Gastrocnemius medialis (tissue), 4 donors: ENCODE measurements around the gene MCEE.

Experiments
- POLR2A ChIP-seq, 2 donors: fragments of 450-650 bp; IDR thresholded peaks; one replicate each; pipeline ENCODE4 v1.6.1; 2017; ENCODE audit warnings: antibody characterized with exemption in 2 of 2, mild to moderate bottlenecking in 2 of 2, moderate library complexity in 2 of 2
- TF ChIP-seq, protein P1 (sequence below), 5 experiments: fragments of 450-650 bp in 3 of 5; fragments of 200-600 bp in 2 of 5; sonication (generic) in 2 of 5; IDR thresholded peaks in 4 of 5; conservative IDR thresholded peaks in 1 of 5; 1 replicate in 4 of 5; 2 replicates in 1 of 5; pipeline ENCODE4 v1.5.1; 2016 to 2019; ENCODE audit warnings: antibody characterized with exemption in 5 of 5, mild to moderate bottlenecking in 3 of 5, moderate library complexity in 3 of 5

GRCh38 chr2:71120195-71120594 is 9.8 kb downstream of the MCEE start:
- TF ChIP-seq, protein P1, sequence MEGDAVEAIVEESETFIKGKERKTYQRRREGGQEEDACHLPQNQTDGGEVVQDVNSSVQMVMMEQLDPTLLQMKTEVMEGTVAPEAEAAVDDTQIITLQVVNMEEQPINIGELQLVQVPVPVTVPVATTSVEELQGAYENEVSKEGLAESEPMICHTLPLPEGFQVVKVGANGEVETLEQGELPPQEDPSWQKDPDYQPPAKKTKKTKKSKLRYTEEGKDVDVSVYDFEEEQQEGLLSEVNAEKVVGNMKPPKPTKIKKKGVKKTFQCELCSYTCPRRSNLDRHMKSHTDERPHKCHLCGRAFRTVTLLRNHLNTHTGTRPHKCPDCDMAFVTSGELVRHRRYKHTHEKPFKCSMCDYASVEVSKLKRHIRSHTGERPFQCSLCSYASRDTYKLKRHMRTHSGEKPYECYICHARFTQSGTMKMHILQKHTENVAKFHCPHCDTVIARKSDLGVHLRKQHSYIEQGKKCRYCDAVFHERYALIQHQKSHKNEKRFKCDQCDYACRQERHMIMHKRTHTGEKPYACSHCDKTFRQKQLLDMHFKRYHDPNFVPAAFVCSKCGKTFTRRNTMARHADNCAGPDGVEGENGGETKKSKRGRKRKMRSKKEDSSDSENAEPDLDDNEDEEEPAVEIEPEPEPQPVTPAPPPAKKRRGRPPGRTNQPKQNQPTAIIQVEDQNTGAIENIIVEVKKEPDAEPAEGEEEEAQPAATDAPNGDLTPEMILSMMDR (IDR thresholded peaks at IDR 0.05 in 4 of 5, conservative IDR thresholded peaks at IDR 0.05 in 1 of 5) = no peak
- no peak for TF ChIP-seq POLR2A (IDR thresholded peaks at IDR 0.05)
